Measurements from ENCODE around the gene CLDN14.

The CLDN14 gene

GRCh38 chr21:36430841-36431240, 49.1 kb downstream of the CLDN14 start:
- Histone ChIP-seq H3K27me3 (replicated peaks; ENCODE audit: control insufficient read depth, insufficient read depth, low read length) (no peaks in the 10 kb centered on the region), H3K4me3 (replicated peaks; ENCODE audit: low read depth, low read length) (no peak overlapping the region), H3K36me3 (ENCODE audit: control insufficient read depth, insufficient read depth, low read length) (no peaks in the 10 kb centered on the region)
- TF ChIP-seq CTCF (IDR thresholded peaks at IDR 0.05; ENCODE audit: insufficient read depth, low read length, poor library complexity, severe bottlenecking), result no peak
- no peak for DNase-seq (ENCODE audit: extremely low read depth, insufficient read length)

GRCh38 chr21:36429947-36430546, 49.9 kb downstream of the CLDN14 start:
- H3K4me3 ChIP-seq (replicated peaks; ENCODE audit: low read depth, low read length), result peak overlapping the region; percentile 35
- TF ChIP-seq CTCF (IDR thresholded peaks at IDR 0.05; ENCODE audit: insufficient read depth, low read length, poor library complexity, severe bottlenecking), result peak; percentile 39
- peak; percentile 71 for DNase-seq (ENCODE audit: extremely low read depth, insufficient read length)

GRCh38 chr21:36428761-36429432, 51.0 kb downstream of the CLDN14 start:
- no peaks in the 10 kb centered on the region for H3K36me3 ChIP-seq (ENCODE audit: control insufficient read depth, insufficient read depth, low read length)

More at GRCh38 chr21:36429947-36430546, 49.9 kb downstream of the CLDN14 start:
- Histone ChIP-seq H3K27me3 (replicated peaks; ENCODE audit: control insufficient read depth, insufficient read depth, low read length) (no peaks in the 10 kb centered on the region), H3K36me3 (ENCODE audit: control insufficient read depth, insufficient read depth, low read length) (no peaks in the 10 kb centered on the region)

GRCh38 chr21:36427502-36427901, 52.4 kb downstream of the CLDN14 start:
- TF ChIP-seq CTCF (IDR thresholded peaks at IDR 0.05; ENCODE audit: insufficient read depth, low read length, poor library complexity, severe bottlenecking), result no peak
- Histone ChIP-seq H3K36me3 (ENCODE audit: control insufficient read depth, insufficient read depth, low read length) (no peaks in the 10 kb centered on the region), H3K27me3 (replicated peaks; ENCODE audit: control insufficient read depth, insufficient read depth, low read length) (no peaks in the 10 kb centered on the region), H3K4me3 (replicated peaks; ENCODE audit: low read depth, low read length) (no peak overlapping the region)
- no peak for DNase-seq (ENCODE audit: extremely low read depth, insufficient read length)

More at GRCh38 chr21:36428761-36429432, 51.0 kb downstream of the CLDN14 start:
- Histone ChIP-seq H3K27me3 (replicated peaks; ENCODE audit: control insufficient read depth, insufficient read depth, low read length) (no peaks in the 10 kb centered on the region), H3K4me3 (replicated peaks; ENCODE audit: low read depth, low read length) (no peak overlapping the region)
- no peak for DNase-seq (ENCODE audit: extremely low read depth, insufficient read length)
- TF ChIP-seq CTCF (IDR thresholded peaks at IDR 0.05; ENCODE audit: insufficient read depth, low read length, poor library complexity, severe bottlenecking), result no peak

GRCh38 chr21:36425286-36425685, 54.6 kb downstream of the CLDN14 start:
- no peaks in the 10 kb centered on the region for H3K36me3 ChIP-seq (ENCODE audit: control insufficient read depth, insufficient read depth, low read length)
- H3K27me3 ChIP-seq (replicated peaks; ENCODE audit: control insufficient read depth, insufficient read depth, low read length), result no peaks in the 10 kb centered on the region
- TF ChIP-seq CTCF (IDR thresholded peaks at IDR 0.05; ENCODE audit: insufficient read depth, low read length, poor library complexity, severe bottlenecking), result no peak
- no peak for DNase-seq (ENCODE audit: extremely low read depth, insufficient read length)
- H3K4me3 ChIP-seq (replicated peaks; ENCODE audit: low read depth, low read length), result no peak overlapping the region
